ENCODE measurements around the gene STRN. TPM values are rescaled to one million over a fixed set of nuclear protein-coding genes. Genes with fewer than 3 reads are reported as not detected.
A peak's percentile ranks its signal among the peaks of the same experiment; 100 is the strongest.
"Not testable (repeated sequence)": the region's sequence is repeated elsewhere in the genome, so short reads cannot be mapped to it uniquely, and the experiment has no call there.

STRN gene
- total RNA-seq, 1 experiment from 2014 or later, result 25.3 TPM

DNA sequence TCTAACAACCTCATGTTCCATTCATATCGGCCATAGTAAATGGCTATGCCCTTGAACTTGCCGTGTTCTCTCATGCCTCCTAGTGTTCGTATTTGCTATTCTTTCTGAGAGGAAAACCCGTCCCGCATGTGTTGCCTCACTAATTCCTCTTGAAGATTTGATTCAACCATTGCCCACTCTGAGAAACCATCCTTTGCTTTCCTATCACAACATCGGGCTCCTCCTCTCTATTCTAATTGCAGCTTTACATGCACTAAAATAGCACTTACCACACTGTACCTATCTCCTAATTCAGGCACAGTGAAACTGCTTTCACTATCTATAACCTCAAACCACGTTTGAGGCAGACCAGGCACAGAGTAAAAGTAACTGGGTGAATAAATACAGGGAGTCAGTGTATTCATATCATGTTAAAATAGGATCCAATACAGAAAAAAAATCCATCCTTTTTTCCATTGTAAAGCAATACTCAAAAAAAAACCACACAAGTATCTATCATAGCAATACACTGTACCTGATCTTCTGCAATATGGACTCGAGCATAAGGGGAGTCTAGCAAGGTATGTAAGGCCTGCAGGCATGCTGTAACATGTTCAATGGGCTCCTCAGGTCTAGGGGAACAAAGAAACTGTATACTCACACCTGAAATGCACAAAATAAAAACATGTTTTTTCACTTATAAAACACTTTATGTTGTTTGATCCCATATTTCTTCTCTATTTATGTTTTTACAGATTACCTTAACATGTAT, 39.0 kb upstream of the STRN start:
- H3K27ac Mint-ChIP-seq (ENCODE audit: low read depth, unreplicated experiment), result no peak overlapping the region
- no peaks in the 10 kb centered on the region for H3K27me3 Mint-ChIP-seq (ENCODE audit: insufficient read depth, unreplicated experiment)
- ChIA-PET POLR2A (no interaction called here), CTCF (interaction anchor here (1.3 to 1.6 kb wide), 2 partner anchors 30 to 225 kb away, joined by 4 to 5 read pairs; no protein-coding TSS in a partner anchor)
- H3K9me3 Mint-ChIP-seq (ENCODE audit: unreplicated experiment), result no peaks in the 10 kb centered on the region
- BruUV-seq (replicated peaks), result no TSS peak
- H3K4me3 Mint-ChIP-seq (ENCODE audit: unreplicated experiment), result no peak overlapping the region
- no peaks in the 10 kb centered on the region for H3K4me1 Mint-ChIP-seq (ENCODE audit: insufficient read depth, unreplicated experiment)
- intact Hi-C loops (cut with micrococcal nuclease), result loop anchor here (1.0 to 10.0 kb wide), 3 partner anchors 130 to 224 kb away; no protein-coding TSS in a partner anchor
- TF ChIP-seq, protein P1, sequence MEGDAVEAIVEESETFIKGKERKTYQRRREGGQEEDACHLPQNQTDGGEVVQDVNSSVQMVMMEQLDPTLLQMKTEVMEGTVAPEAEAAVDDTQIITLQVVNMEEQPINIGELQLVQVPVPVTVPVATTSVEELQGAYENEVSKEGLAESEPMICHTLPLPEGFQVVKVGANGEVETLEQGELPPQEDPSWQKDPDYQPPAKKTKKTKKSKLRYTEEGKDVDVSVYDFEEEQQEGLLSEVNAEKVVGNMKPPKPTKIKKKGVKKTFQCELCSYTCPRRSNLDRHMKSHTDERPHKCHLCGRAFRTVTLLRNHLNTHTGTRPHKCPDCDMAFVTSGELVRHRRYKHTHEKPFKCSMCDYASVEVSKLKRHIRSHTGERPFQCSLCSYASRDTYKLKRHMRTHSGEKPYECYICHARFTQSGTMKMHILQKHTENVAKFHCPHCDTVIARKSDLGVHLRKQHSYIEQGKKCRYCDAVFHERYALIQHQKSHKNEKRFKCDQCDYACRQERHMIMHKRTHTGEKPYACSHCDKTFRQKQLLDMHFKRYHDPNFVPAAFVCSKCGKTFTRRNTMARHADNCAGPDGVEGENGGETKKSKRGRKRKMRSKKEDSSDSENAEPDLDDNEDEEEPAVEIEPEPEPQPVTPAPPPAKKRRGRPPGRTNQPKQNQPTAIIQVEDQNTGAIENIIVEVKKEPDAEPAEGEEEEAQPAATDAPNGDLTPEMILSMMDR (IDR thresholded peaks at IDR 0.05; ENCODE audit: unreplicated experiment), result peak; percentile 40
- peak; percentile 36 for DNase-seq (ENCODE audit: unreplicated experiment)
- peaks cover 61% of the 10 kb centered on the region for H3K36me3 Mint-ChIP-seq (ENCODE audit: insufficient read depth, unreplicated experiment)

GRCh38 chr2:37000988-37001556, 34.7 kb upstream of the STRN start:
- CTCF ChIA-PET, result interaction anchor here (0.6 to 1.1 kb wide), 3 partner anchors 28 to 248 kb away, joined by 3 to 6 read pairs (median 5); no protein-coding TSS in a partner anchor
- no peaks in the 10 kb centered on the region for H3K9me3 Mint-ChIP-seq (ENCODE audit: unreplicated experiment)
- peaks cover 75% of the 10 kb centered on the region for H3K36me3 Mint-ChIP-seq (ENCODE audit: insufficient read depth, unreplicated experiment)
- TF ChIP-seq, protein P1 (IDR thresholded peaks at IDR 0.05; ENCODE audit: unreplicated experiment), result no peak
- no peaks in the 10 kb centered on the region for H3K4me1 Mint-ChIP-seq (ENCODE audit: insufficient read depth, unreplicated experiment)
- POLR2A ChIA-PET, result interaction anchor here (0.6 to 1.1 kb wide), 2 partner anchors 20 to 24 kb away, joined by 3 read pairs; no protein-coding TSS in a partner anchor
- no peak for DNase-seq (ENCODE audit: unreplicated experiment)
- H3K27me3 Mint-ChIP-seq (ENCODE audit: insufficient read depth, unreplicated experiment), result no peaks in the 10 kb centered on the region
- H3K4me3 Mint-ChIP-seq (ENCODE audit: unreplicated experiment), result no peak overlapping the region
- no peak overlapping the region for H3K27ac Mint-ChIP-seq (ENCODE audit: low read depth, unreplicated experiment)
- BruUV-seq (replicated peaks), result no TSS peak
- intact Hi-C loops (cut with micrococcal nuclease), result loop anchor here (10.0 kb wide), 1 partner anchor 126 kb away; no protein-coding TSS in a partner anchor

DNA sequence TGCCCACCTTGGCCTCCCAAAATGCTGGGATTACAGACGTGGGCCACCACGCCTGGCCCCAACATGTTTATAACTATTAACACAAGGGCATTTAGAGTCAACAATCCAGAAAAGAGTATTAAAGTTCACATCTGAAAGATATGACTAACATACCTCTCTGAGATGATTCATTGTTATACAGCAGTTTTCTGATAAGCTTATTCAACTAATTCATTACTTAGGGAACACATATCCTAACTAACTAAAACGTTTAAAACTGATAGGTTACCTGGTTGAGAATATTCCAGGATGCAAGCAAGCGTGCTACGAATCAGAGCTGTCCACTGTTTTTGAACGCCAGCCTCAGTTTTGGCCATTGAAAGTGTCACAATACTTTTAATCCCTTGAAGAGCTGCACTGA, 34.0 kb upstream of the STRN start:
- DNase-seq (ENCODE audit: unreplicated experiment), result no peak
- CTCF ChIA-PET, result interaction anchor here (0.6 to 1.2 kb wide), 2 partner anchors 231 to 249 kb away, joined by 3 to 6 read pairs; no protein-coding TSS in a partner anchor
- H3K27ac Mint-ChIP-seq (ENCODE audit: low read depth, unreplicated experiment), result no peak overlapping the region
- intact Hi-C loops (cut with micrococcal nuclease), result loop anchor here (10.0 kb wide), 1 partner anchor 126 kb away; no protein-coding TSS in a partner anchor
- TF ChIP-seq, protein P1 (IDR thresholded peaks at IDR 0.05; ENCODE audit: unreplicated experiment), result no peak
- no peaks in the 10 kb centered on the region for H3K27me3 Mint-ChIP-seq (ENCODE audit: insufficient read depth, unreplicated experiment)
- peaks cover 70% of the 10 kb centered on the region for H3K36me3 Mint-ChIP-seq (ENCODE audit: insufficient read depth, unreplicated experiment)
- no TSS peak for BruUV-seq (replicated peaks)
- POLR2A ChIA-PET, result interaction anchor here (0.5 to 1.1 kb wide), 3 partner anchors 19 to 70 kb away, joined by 3 read pairs; no protein-coding TSS in a partner anchor
- no peak overlapping the region for H3K4me3 Mint-ChIP-seq (ENCODE audit: unreplicated experiment)
- H3K9me3 Mint-ChIP-seq (ENCODE audit: unreplicated experiment), result no peaks in the 10 kb centered on the region
- H3K4me1 Mint-ChIP-seq (ENCODE audit: insufficient read depth, unreplicated experiment), result no peaks in the 10 kb centered on the region

DNA sequence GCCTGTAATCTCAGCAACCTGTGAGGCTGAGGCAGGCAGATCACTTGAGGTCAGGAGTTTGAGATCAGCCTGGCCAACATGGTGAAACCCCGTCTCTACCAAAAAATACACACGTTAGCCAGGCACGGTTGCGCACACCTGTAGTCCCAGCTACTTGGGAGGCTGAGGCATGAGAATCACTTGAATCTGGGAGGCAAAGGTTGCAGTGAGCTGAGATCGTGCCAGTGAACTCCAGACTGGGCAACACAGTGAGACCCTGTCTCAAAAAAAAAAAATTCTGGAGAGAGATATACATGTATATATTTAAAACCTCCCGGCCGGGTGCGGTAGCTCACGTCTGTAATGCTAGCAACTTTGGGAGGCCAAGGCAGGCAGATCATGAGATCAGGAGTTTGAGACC, 33.1 kb upstream of the STRN start:
- H3K4me3 Mint-ChIP-seq (ENCODE audit: unreplicated experiment); H3K27me3 Mint-ChIP-seq (ENCODE audit: insufficient read depth, unreplicated experiment); H3K4me1 Mint-ChIP-seq (ENCODE audit: insufficient read depth, unreplicated experiment); H3K27ac Mint-ChIP-seq (ENCODE audit: low read depth, unreplicated experiment); H3K9me3 Mint-ChIP-seq (ENCODE audit: unreplicated experiment); BruUV-seq (replicated peaks); intact Hi-C loops (cut with micrococcal nuclease); DNase-seq (ENCODE audit: unreplicated experiment); POLR2A ChIA-PET: not testable (repeated sequence)
- CTCF ChIA-PET, result interaction anchor here (1.2 kb wide), 1 partner anchor 230 kb away, joined by 3 read pairs; no protein-coding TSS in a partner anchor
- peaks cover 70% of the 10 kb centered on the region for H3K36me3 Mint-ChIP-seq (ENCODE audit: insufficient read depth, unreplicated experiment)

Measured in MCF 10A (cell line).